ENCODE data around the gene MRPS31.
"Not testable (repeated sequence)": the region's sequence is repeated elsewhere in the genome, so short reads cannot be mapped to it uniquely, and the experiment has no call there.

Gene MRPS31

GRCh38 chr13:40789275-40790153 is 18.5 kb upstream of the MRPS31 start, which contains the start of gene SLC25A15:
SLC25A15 (plus strand) TSS chr13:40789611; CDS start chr13:40793227, 3,616 bp downstream.
- peak; percentile 87 for DNase-seq (ENCODE audit: low read depth)

GRCh38 chr13:40788540-40789274 is 17.7 kb upstream of the MRPS31 start:
- DNase-seq (ENCODE audit: low read depth), result not testable (repeated sequence)

- DNase-seq (ENCODE audit: low read depth), result peak; percentile 87
These were observed 16.1 kb upstream of the MRPS31 start for GRCh38 chr13:40787062-40787461.

- peak; percentile 74 for DNase-seq (ENCODE audit: low read depth)
These were observed 15.6 kb upstream of the MRPS31 start for GRCh38 chr13:40786568-40786996.

- DNase-seq (ENCODE audit: low read depth), result no peak
These were observed 13.6 kb upstream of the MRPS31 start for GRCh38 chr13:40784540-40784939.

GRCh38 chr13:40782971-40783370 is 12.0 kb upstream of the MRPS31 start:
- not testable (repeated sequence) for DNase-seq (ENCODE audit: low read depth)

- DNase-seq (ENCODE audit: low read depth), result no peak
These were observed 10.7 kb upstream of the MRPS31 start for GRCh38 chr13:40781717-40782116.

GRCh38 chr13:40780822-40781401 is 9.9 kb upstream of the MRPS31 start:
- peak; percentile 49 for DNase-seq (ENCODE audit: low read depth)

GRCh38 chr13:40779796-40780285 is 8.9 kb upstream of the MRPS31 start:
- DNase-seq (ENCODE audit: low read depth), result no peak

- DNase-seq (ENCODE audit: low read depth), result no peak
These were observed 8.1 kb upstream of the MRPS31 start for GRCh38 chr13:40779049-40779448.

- DNase-seq (ENCODE audit: low read depth), result peak; percentile 9
These were observed 6.8 kb upstream of the MRPS31 start for GRCh38 chr13:40777809-40778175.

- peak; percentile 74 for DNase-seq (ENCODE audit: low read depth)
These were observed 6.3 kb upstream of the MRPS31 start for GRCh38 chr13:40777166-40777808.

GRCh38 chr13:40776681-40777165 is 5.7 kb upstream of the MRPS31 start:
- peak; percentile 87 for DNase-seq (ENCODE audit: low read depth)

- DNase-seq (ENCODE audit: low read depth), result no peak
These were observed 5.2 kb upstream of the MRPS31 start for GRCh38 chr13:40776232-40776631.

GRCh38 chr13:40774672-40775071 is 3.7 kb upstream of the MRPS31 start:
- no peak for DNase-seq (ENCODE audit: low read depth)

GRCh38 chr13:40772765-40773473 is 1.9 kb upstream of the MRPS31 start:
- DNase-seq (ENCODE audit: low read depth), result no peak

GRCh38 chr13:40770609-40770933 is 419 bp downstream of the MRPS31 start:
- no peak for DNase-seq (ENCODE audit: low read depth)

GRCh38 chr13:40769970-40770369 is 1.0 kb downstream of the MRPS31 start:
- no peak for DNase-seq (ENCODE audit: low read depth)

- no peak for DNase-seq (ENCODE audit: low read depth)
These were observed 5.4 kb downstream of the MRPS31 start for GRCh38 chr13:40765602-40766001.

GRCh38 chr13:40764587-40765403 is 6.2 kb downstream of the MRPS31 start:
- no peak for DNase-seq (ENCODE audit: low read depth)
